ENCODE data around the gene SDK1.

The SDK1 gene

DNA sequence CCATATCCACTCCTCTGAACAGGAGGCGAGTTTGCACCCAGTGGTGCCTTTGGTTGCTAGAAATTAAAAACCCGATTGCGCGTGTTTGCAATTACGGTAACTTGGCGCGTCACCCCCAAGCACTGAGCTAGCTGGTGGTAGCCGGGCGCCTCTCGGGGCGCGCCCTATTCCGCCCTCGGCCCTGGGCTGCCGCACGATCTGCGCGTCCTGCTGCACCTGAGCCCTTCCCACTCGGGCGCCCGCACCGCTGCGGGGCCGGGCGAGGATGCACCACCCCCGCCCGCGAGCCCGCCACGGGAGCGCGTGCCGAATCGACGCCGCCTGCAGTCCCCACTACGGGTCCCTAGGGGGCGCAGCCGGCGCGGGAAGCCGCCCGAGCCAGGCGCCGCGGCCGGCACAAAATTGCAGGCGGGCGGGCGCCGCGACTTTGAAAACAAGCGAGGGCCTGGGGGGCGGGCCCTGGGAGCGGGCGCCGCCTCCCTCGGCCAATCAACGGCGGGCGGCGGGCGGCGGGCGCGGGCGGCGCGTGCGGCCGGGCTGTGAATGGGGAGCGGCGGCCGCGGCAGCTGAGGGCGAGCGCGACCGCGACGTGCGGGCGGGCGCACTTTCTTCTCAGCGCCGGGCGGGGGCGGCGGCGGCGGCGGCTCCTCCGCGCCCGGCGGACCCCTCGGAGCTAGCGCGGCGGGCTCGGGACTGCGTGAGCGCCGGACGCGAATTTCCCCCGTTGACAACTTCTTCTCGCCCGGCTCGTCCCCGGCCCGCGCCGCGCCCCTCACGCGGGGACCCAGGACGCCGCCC is at the start of gene SDK1:
Gene SDK1, plus strand, starts transcription at position 602 of the 798 bp plus-strand sequence. CDS start 335 bp downstream, outside the sequence.
- peak within 1 kb of the TSS; percentile 86 for H3K4me3 ChIP-seq (ENCODE audit: low read depth, low read length)
- TF ChIP-seq, protein P1, sequence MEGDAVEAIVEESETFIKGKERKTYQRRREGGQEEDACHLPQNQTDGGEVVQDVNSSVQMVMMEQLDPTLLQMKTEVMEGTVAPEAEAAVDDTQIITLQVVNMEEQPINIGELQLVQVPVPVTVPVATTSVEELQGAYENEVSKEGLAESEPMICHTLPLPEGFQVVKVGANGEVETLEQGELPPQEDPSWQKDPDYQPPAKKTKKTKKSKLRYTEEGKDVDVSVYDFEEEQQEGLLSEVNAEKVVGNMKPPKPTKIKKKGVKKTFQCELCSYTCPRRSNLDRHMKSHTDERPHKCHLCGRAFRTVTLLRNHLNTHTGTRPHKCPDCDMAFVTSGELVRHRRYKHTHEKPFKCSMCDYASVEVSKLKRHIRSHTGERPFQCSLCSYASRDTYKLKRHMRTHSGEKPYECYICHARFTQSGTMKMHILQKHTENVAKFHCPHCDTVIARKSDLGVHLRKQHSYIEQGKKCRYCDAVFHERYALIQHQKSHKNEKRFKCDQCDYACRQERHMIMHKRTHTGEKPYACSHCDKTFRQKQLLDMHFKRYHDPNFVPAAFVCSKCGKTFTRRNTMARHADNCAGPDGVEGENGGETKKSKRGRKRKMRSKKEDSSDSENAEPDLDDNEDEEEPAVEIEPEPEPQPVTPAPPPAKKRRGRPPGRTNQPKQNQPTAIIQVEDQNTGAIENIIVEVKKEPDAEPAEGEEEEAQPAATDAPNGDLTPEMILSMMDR (IDR thresholded peaks at IDR 0.05; ENCODE audit: low read depth, low read length): peak; percentile 75
- peaks cover 3% of the 10 kb centered on the region; the same call in 1 of the 2 replicates for H3K36me3 ChIP-seq
- peak within 1 kb of the TSS; percentile 75 for H3K27ac ChIP-seq
- no peaks in the 10 kb centered on the region for H3K27me3 ChIP-seq (ENCODE audit: insufficient read depth, low read depth, severe bottlenecking)
- no peaks in the 10 kb centered on the region for H3K9me3 ChIP-seq (ENCODE audit: severe bottlenecking)
- DNase-seq: peak; percentile 92

- H3K4me3 ChIP-seq (ENCODE audit: low read depth, low read length): no peak overlapping the region
- H3K9me3 ChIP-seq (ENCODE audit: severe bottlenecking): peaks cover 4% of the 10 kb centered on the region
- H3K36me3 ChIP-seq: no peaks in the 10 kb centered on the region
- TF ChIP-seq, protein P1 (IDR thresholded peaks at IDR 0.05; ENCODE audit: low read depth, low read length): no peak
- no peak for DNase-seq
- H3K27me3 ChIP-seq (ENCODE audit: insufficient read depth, low read depth, severe bottlenecking): no peaks in the 10 kb centered on the region
- no peak overlapping the region for H3K27ac ChIP-seq
Observed at GRCh38 chr7:3254718-3255117, 46.3 kb upstream of the SDK1 start.

GRCh38 chr7:3259711-3260400 is 41.2 kb upstream of the SDK1 start:
- TF ChIP-seq, protein P1 (IDR thresholded peaks at IDR 0.05; ENCODE audit: low read depth, low read length): no peak
- Histone ChIP-seq H3K9me3 (ENCODE audit: severe bottlenecking) (peaks cover 2% of the 10 kb centered on the region), H3K27me3 (ENCODE audit: insufficient read depth, low read depth, severe bottlenecking) (no peaks in the 10 kb centered on the region), H3K27ac (peak overlapping the region; percentile 92), H3K4me3 (ENCODE audit: low read depth, low read length) (peak overlapping the region; percentile 41), H3K36me3 (no peaks in the 10 kb centered on the region)
- DNase-seq: peak; percentile 63

DNA sequence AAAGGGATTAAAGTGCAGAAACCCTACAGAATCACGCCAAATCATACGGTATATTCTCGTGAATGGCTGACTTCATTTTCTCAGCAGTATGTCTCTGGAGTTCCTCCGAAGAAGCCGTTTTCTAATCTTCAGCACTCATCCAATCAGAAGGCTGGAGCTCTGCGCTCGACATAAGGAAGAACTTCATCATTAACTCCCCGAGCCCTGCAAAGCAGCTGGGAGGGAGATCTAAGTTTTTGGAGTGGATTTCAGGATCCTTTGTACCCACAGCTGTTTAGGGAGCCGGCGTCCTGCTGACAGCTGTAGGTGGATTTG is 40.7 kb upstream of the SDK1 start:
- peaks cover 2% of the 10 kb centered on the region for H3K9me3 ChIP-seq (ENCODE audit: severe bottlenecking)
- no peaks in the 10 kb centered on the region for H3K27me3 ChIP-seq (ENCODE audit: insufficient read depth, low read depth, severe bottlenecking)
- H3K4me3 ChIP-seq (ENCODE audit: low read depth, low read length): peak overlapping the region; percentile 41
- DNase-seq: peak; percentile 71
- H3K27ac ChIP-seq: peak overlapping the region; percentile 92
- TF ChIP-seq, protein P1 (IDR thresholded peaks at IDR 0.05; ENCODE audit: low read depth, low read length): no peak
- no peaks in the 10 kb centered on the region for H3K36me3 ChIP-seq

DNA sequence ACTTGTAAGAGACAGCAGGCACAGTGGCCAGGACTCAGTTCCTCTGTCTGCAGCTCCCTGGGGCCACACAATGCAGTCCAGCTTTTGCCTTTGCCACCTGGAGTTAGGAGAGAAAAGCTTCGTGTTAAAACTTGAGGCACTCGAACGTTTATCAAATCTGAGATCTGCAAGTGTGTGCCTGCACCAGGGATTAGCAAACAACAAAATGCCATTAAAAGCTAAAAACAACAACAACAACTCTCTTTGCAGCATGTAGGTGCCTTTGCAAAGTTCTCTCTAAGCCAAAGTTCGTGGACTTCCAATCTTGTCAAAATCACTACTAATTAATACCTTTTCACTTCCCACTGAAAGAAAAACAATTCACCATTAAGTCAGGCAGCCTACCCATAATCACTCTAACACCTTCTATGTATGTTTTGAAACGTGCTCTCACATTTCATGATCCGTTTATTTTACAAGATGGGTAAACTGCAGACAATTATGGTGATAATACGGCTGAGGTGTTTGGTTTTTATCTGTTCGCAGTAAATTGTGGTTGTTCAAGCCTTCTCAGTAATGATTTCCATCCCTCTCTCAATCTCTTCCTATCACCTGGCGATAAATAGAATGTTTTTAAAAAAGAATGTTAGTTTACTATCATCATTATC is 36.2 kb upstream of the SDK1 start:
- no peaks in the 10 kb centered on the region for H3K9me3 ChIP-seq (ENCODE audit: severe bottlenecking)
- no peak overlapping the region for H3K4me3 ChIP-seq (ENCODE audit: low read depth, low read length)

More for the DNA sequence above, 36.2 kb upstream of the SDK1 start:
- Histone ChIP-seq H3K27ac (peak overlapping the region; percentile 19), H3K36me3 (no peaks in the 10 kb centered on the region), H3K27me3 (ENCODE audit: insufficient read depth, low read depth, severe bottlenecking) (no peaks in the 10 kb centered on the region)
- DNase-seq: no peak
- TF ChIP-seq, protein P1 (IDR thresholded peaks at IDR 0.05; ENCODE audit: low read depth, low read length): no peak
